ENCODE data around the gene TNFRSF4.

Gene TNFRSF4

GRCh38 chr1:1246577-1247340 lies 32.8 kb upstream of the TNFRSF4 start, which contains the start of gene C1QTNF12:
Gene C1QTNF12 (minus strand): TSS chr1:1246722. CDS start chr1:1246690, 32 bp downstream.
- peak; percentile 34 for TF ChIP-seq CTCF (IDR thresholded peaks at IDR 0.05; ENCODE audit: borderline replicate concordance, extremely low read depth, low read length, poor library complexity, severe bottlenecking)
- no peak for TF ChIP-seq EZH2 (IDR thresholded peaks at IDR 0.05; ENCODE audit: borderline replicate concordance, low read depth, low read length, severe bottlenecking)
- no peak within 1 kb of the TSS for H3K4me2 ChIP-seq (ENCODE audit: insufficient read depth, low read length)
- no peak within 1 kb of the TSS for H3K4me3 ChIP-seq (ENCODE audit: low read depth in 1 of 2, low read length in 2 of 2)
- no peaks in the 10 kb centered on the region; the same call in 1 of the 2 replicates for H4K20me1 ChIP-seq (ENCODE audit: insufficient read depth, low read length)
- no peaks in the 10 kb centered on the region for H3K27me3 ChIP-seq (ENCODE audit: insufficient read depth, low read length, poor library complexity)
- no peaks in the 10 kb centered on the region for H3K36me3 ChIP-seq (ENCODE audit: insufficient read depth, low read length)
- no peak within 1 kb of the TSS for H3K27ac ChIP-seq (ENCODE audit: low read length)
- ATAC-seq (ENCODE audit: insufficient read depth, low read depth), result no peak
- H2AFZ ChIP-seq (ENCODE audit: low read depth, low read length), result no peak within 1 kb of the TSS
- H3K79me2 ChIP-seq (ENCODE audit: insufficient read depth, low read length), result no peaks in the 10 kb centered on the region
- H3K9me3 ChIP-seq (ENCODE audit: insufficient read depth, low read length, severe bottlenecking), result no peaks in the 10 kb centered on the region
- no peak within 1 kb of the TSS for H3K9ac ChIP-seq (ENCODE audit: low read depth, low read length)
- peaks cover 17% of the 10 kb centered on the region for H3K4me1 ChIP-seq (ENCODE audit: insufficient read depth, low read length)
- no peak for DNase-seq

- no peak for TF ChIP-seq CTCF (IDR thresholded peaks at IDR 0.05; ENCODE audit: borderline replicate concordance, extremely low read depth, low read length, poor library complexity, severe bottlenecking)
- no peak for TF ChIP-seq EZH2 (IDR thresholded peaks at IDR 0.05; ENCODE audit: borderline replicate concordance, low read depth, low read length, severe bottlenecking)
- Histone ChIP-seq H3K4me1 (ENCODE audit: insufficient read depth, low read length) (peaks cover 9% of the 10 kb centered on the region), H3K4me2 (ENCODE audit: insufficient read depth, low read length) (no peak overlapping the region), H3K9ac (ENCODE audit: low read depth, low read length) (no peak overlapping the region), H4K20me1 (ENCODE audit: insufficient read depth, low read length) (no peaks in the 10 kb centered on the region; the same call in 1 of the 2 replicates), H2AFZ (ENCODE audit: low read depth, low read length) (no peak overlapping the region), H3K4me3 (ENCODE audit: low read depth in 1 of 2, low read length in 2 of 2) (no peak overlapping the region), H3K27me3 (ENCODE audit: insufficient read depth, low read length, poor library complexity) (no peaks in the 10 kb centered on the region), H3K27ac (ENCODE audit: low read length) (no peak overlapping the region), H3K9me3 (ENCODE audit: insufficient read depth, low read length, severe bottlenecking) (no peaks in the 10 kb centered on the region), H3K79me2 (ENCODE audit: insufficient read depth, low read length) (no peaks in the 10 kb centered on the region), H3K36me3 (ENCODE audit: insufficient read depth, low read length) (no peaks in the 10 kb centered on the region)
- ATAC-seq (ENCODE audit: insufficient read depth, low read depth) (no peak), DNase-seq (no peak)
These were observed 32.0 kb upstream of the TNFRSF4 start for GRCh38 chr1:1245817-1246576.

- Histone ChIP-seq H3K27ac (ENCODE audit: low read length) (no peak overlapping the region), H2AFZ (ENCODE audit: low read depth, low read length) (no peak overlapping the region), H3K4me3 (ENCODE audit: low read depth in 1 of 2, low read length in 2 of 2) (no peak overlapping the region), H3K9ac (ENCODE audit: low read depth, low read length) (no peak overlapping the region), H3K4me2 (ENCODE audit: insufficient read depth, low read length) (no peak overlapping the region), H4K20me1 (ENCODE audit: insufficient read depth, low read length) (no peaks in the 10 kb centered on the region; the same call in 1 of the 2 replicates), H3K79me2 (ENCODE audit: insufficient read depth, low read length) (no peaks in the 10 kb centered on the region), H3K9me3 (ENCODE audit: insufficient read depth, low read length, severe bottlenecking) (no peaks in the 10 kb centered on the region), H3K27me3 (ENCODE audit: insufficient read depth, low read length, poor library complexity) (no peaks in the 10 kb centered on the region), H3K4me1 (ENCODE audit: insufficient read depth, low read length) (peaks cover 2% of the 10 kb centered on the region; the same call in 1 of the 2 replicates), H3K36me3 (ENCODE audit: insufficient read depth, low read length) (no peaks in the 10 kb centered on the region)
- TF ChIP-seq CTCF (IDR thresholded peaks at IDR 0.05; ENCODE audit: borderline replicate concordance, extremely low read depth, low read length, poor library complexity, severe bottlenecking), result no peak
- no peak for TF ChIP-seq EZH2 (IDR thresholded peaks at IDR 0.05; ENCODE audit: borderline replicate concordance, low read depth, low read length, severe bottlenecking)
- ATAC-seq (ENCODE audit: insufficient read depth, low read depth) (no peak), DNase-seq (no peak)
These were observed 31.3 kb upstream of the TNFRSF4 start for GRCh38 chr1:1245178-1245816.

Data from DND-41 (cell line).